ENCODE results near the gene SEPHS1.

- TF ChIP-seq CTCF (IDR thresholded peaks at IDR 0.05) (no peak), POLR2A (IDR thresholded peaks at IDR 0.05) (no peak)
Observed at GRCh38 chr10:13309792-13310191, 38.3 kb downstream of the SEPHS1 start.

Data from thyroid gland (tissue), 4 donors.